OCI-LY7 (cell line): ENCODE measurements around the gene TBC1D32. TPM values are rescaled to one million over a fixed set of nuclear protein-coding genes. Genes with fewer than 3 reads are reported as not detected.

ENCODE experiments used
- BruUV-seq: library from RNA; stranded (reverse); fragments of 400-500 nt; replicated peaks from 2 replicates; lab custom pipeline; 2021; lab: Mats Ljungman, UMichigan
- CTCF ChIA-PET: fragments of 300-600 bp; sonication (Branson Sonifier 250); formaldehyde crosslinking; loops from one replicate; lab custom pipeline; 2022; ENCODE audit warnings: antibody characterized with exemption; ENCODE audit not compliant: unreplicated experiment; lab: Charles Lee
- POLR2A ChIA-PET: fragments of 300-600 bp; sonication (Branson Sonifier 250); formaldehyde crosslinking; loops from one replicate; lab custom pipeline; 2022; ENCODE audit warnings: antibody characterized with exemption; lab: Charles Lee
- DNase-seq: peaks from one replicate; pipeline ENCODE4 v3.0.0-alpha.2; 2015; ENCODE audit warnings: low spot score
- H2AFZ ChIP-seq: fragments of 200-600 bp; sonication (generic), shearing (Covaris generic); 2 replicates; pipeline ENCODE4 v1.6.1; 2014; ENCODE audit warnings: mild to moderate bottlenecking, antibody characterized with exemption, low read length, moderate library complexity
- H3K27ac ChIP-seq: fragments of 200-600 bp; sonication (generic); 2 replicates; pipeline ENCODE4 v1.5.1; 2014; ENCODE audit warnings: mixed run types, low read depth, mild to moderate bottlenecking, moderate library complexity, low read length, inconsistent platforms; ENCODE audit not compliant: poor library complexity, severe bottlenecking
- H3K36me3 ChIP-seq: fragments of 200-600 bp; sonication (generic); 2 replicates; pipeline ENCODE4 v1.6.1; 2014; ENCODE audit warnings: mild to moderate bottlenecking, antibody characterized with exemption, low read length, moderate library complexity, mixed read lengths; ENCODE audit not compliant: insufficient read depth
- H3K4me1 ChIP-seq: fragments of 200-600 bp; sonication (generic); 2 replicates; pipeline ENCODE4 v1.5.1; 2014; ENCODE audit warnings: mild to moderate bottlenecking, low read length; ENCODE audit not compliant: insufficient read depth, poor library complexity, severe bottlenecking
- H3K4me2 ChIP-seq: fragments of 200-600 bp; sonication (generic); 2 replicates; pipeline ENCODE4 v1.6.1; 2014; ENCODE audit warnings: mild to moderate bottlenecking, low read length
- H3K4me3 ChIP-seq: fragments of 200-600 bp; sonication (generic); 2 replicates; pipeline ENCODE4 v1.5.1; 2014; ENCODE audit warnings: mild to moderate bottlenecking, low read depth, low read length; ENCODE audit not compliant: poor library complexity, severe bottlenecking
- H3K79me2 ChIP-seq: fragments of 200-600 bp; sonication (generic); 2 replicates; pipeline ENCODE4 v1.6.1; 2016; ENCODE audit warnings: low read depth, mild to moderate bottlenecking, low read length, moderate library complexity, mixed read lengths; ENCODE audit not compliant: insufficient read depth
- H3K9me2 ChIP-seq: fragments of 200-600 bp; sonication (generic); 2 replicates; pipeline ENCODE4 v1.6.1; 2016; ENCODE audit warnings: mild to moderate bottlenecking, low read length, mixed read lengths; ENCODE audit not compliant: insufficient read depth
- H3K9me3 ChIP-seq: fragments of 200-600 bp; sonication (generic); 2 replicates; pipeline ENCODE4 v1.6.1; 2014; ENCODE audit warnings: mild to moderate bottlenecking, mixed run types, low read length, mixed read lengths
- H4K20me1 ChIP-seq: fragments of 200-600 bp; sonication (generic); 2 replicates; pipeline ENCODE4 v1.6.1; 2014; ENCODE audit warnings: mild to moderate bottlenecking, antibody characterized with exemption, low read length, moderate library complexity, mixed read lengths; ENCODE audit not compliant: insufficient read depth
- EZH2phosphoT487 ChIP-seq: fragments of 200-600 bp; sonication (generic); IDR thresholded peaks from 2 replicates; pipeline ENCODE4 v1.6.1; 2018; ENCODE audit warnings: low read depth, borderline replicate concordance, mild to moderate bottlenecking, mixed run types, antibody characterized with exemption, low read length, moderate library complexity, mixed read lengths
- intact Hi-C: fragments of 100-400 bp; cut with micrococcal nuclease; formaldehyde crosslinking; loops from one replicate; pipeline ENCODE4 v1.10.0; 2022; ENCODE audit not compliant: unreplicated experiment
- total RNA-seq, 2 experiments: library from RNA; depleted of rRNA in 1 of 2; stranded (reverse); fragments of >200 nt in 1 of 2; shearing (Covaris generic) in 1 of 2; gene quantifications; 2 replicates each; pipeline ENCODE4 v1.2.3, GENCODE V29; 2014 to 2022
- TF ChIP-seq, protein P1 (sequence below): fragments of 200-600 bp; sonication (generic); conservative IDR thresholded peaks from 2 replicates; pipeline ENCODE4 v1.5.1; 2014; ENCODE audit warnings: mild to moderate bottlenecking, antibody characterized with exemption, low read length, moderate library complexity, mixed read lengths

TBC1D32 gene
- total RNA-seq, 2 experiments from 2014 or later = 3.8 to 5.1 TPM

DNA sequence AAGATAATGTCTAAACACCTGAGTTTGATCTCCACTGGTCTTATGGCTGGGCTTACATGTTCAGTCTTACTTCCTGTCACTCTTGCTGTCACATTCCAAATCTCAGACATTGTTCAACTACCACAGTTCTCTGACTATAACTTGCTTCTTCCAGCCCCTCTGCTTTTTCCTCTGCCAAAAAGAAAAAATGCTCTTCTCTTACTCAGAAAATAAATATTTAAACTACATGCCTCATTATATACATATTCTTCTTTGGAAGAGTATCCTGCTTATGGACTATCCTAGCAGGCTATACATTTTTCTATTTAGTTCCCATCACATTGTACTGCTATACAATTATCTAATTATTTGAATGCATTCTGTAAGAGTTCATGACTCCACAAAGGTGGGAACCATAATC is 175.4 kb downstream of the TBC1D32 start:
- Histone ChIP-seq H3K9me3 (no peaks in the 10 kb centered on the region), H3K36me3 (no peaks in the 10 kb centered on the region), H4K20me1 (no peaks in the 10 kb centered on the region), H3K4me1 (no peaks in the 10 kb centered on the region), H3K9me2 (no peaks in the 10 kb centered on the region), H3K27ac (no peak overlapping the region), H3K79me2 (no peaks in the 10 kb centered on the region), H3K4me2 (no peak overlapping the region), H2AFZ (no peak overlapping the region), H3K4me3 (no peak overlapping the region)
- TF ChIP-seq, protein P1, sequence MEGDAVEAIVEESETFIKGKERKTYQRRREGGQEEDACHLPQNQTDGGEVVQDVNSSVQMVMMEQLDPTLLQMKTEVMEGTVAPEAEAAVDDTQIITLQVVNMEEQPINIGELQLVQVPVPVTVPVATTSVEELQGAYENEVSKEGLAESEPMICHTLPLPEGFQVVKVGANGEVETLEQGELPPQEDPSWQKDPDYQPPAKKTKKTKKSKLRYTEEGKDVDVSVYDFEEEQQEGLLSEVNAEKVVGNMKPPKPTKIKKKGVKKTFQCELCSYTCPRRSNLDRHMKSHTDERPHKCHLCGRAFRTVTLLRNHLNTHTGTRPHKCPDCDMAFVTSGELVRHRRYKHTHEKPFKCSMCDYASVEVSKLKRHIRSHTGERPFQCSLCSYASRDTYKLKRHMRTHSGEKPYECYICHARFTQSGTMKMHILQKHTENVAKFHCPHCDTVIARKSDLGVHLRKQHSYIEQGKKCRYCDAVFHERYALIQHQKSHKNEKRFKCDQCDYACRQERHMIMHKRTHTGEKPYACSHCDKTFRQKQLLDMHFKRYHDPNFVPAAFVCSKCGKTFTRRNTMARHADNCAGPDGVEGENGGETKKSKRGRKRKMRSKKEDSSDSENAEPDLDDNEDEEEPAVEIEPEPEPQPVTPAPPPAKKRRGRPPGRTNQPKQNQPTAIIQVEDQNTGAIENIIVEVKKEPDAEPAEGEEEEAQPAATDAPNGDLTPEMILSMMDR = no peak
- TF ChIP-seq EZH2phosphoT487 = no peak
- POLR2A ChIA-PET = interaction anchor here (1.0 kb wide), 1 partner anchor 16 kb away, joined by 3 read pairs; no protein-coding TSS in a partner anchor
- intact Hi-C loops = no loop called here
- no TSS peak for BruUV-seq
- CTCF ChIA-PET = no interaction called here
- no peak for DNase-seq

DNA sequence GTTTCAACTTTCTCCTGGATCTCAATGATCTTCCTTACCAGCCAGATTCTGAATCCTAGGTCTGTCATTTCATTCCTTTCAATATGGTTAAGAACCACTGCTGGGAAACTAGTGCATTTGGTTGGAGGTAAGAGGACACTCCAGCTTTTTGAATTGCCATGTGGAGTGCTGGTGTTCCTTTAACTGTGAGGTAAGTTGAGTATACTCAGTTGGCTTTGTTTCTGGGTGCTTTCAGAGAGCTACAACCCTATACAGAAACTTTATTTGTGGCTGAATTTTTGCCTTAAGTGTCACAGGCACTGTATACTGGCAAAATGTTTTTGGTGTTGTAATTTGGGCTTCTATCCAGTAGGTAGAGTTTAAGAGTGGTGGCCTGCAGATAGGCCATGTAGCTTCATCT is 175.8 kb downstream of the TBC1D32 start:
- H2AFZ ChIP-seq = no peak overlapping the region
- BruUV-seq = no TSS peak
- no peak overlapping the region for H3K4me2 ChIP-seq
- intact Hi-C loops = no loop called here
- H3K4me1 ChIP-seq = no peaks in the 10 kb centered on the region
- H3K9me3 ChIP-seq = no peaks in the 10 kb centered on the region
- ChIA-PET POLR2A (interaction anchor here (0.6 to 1.0 kb wide), 2 partner anchors 17 to 333 kb away, joined by 3 read pairs; no protein-coding TSS in a partner anchor), CTCF (no interaction called here)
- TF ChIP-seq, protein P1 = no peak
- TF ChIP-seq EZH2phosphoT487 = no peak
- no peak overlapping the region for H3K4me3 ChIP-seq
- no peaks in the 10 kb centered on the region for H3K79me2 ChIP-seq
- DNase-seq = no peak
- no peaks in the 10 kb centered on the region for H3K36me3 ChIP-seq
- no peaks in the 10 kb centered on the region for H4K20me1 ChIP-seq
- H3K27ac ChIP-seq = no peak overlapping the region
- H3K9me2 ChIP-seq = no peaks in the 10 kb centered on the region

DNA sequence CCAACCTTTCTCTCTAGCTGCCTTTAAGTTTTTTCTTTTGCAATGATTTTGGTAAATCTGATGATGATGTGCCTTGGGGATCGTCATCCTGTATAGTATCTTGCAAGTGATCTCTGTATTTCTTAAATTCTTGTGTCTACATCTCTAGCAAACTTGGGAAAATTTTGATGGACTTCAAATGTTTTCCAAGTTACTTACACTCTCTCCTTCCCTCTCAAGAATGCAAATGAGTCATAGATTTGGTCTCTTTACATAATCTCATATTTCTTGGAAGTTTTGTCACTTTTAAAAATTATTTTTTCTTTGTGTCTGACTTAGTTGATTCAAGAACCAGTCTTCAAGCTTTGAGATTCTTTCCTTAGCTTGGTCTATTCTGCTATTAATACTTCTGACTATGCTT is 176.4 kb downstream of the TBC1D32 start:
- no peak overlapping the region for H3K27ac ChIP-seq
- intact Hi-C loops = no loop called here
- no peaks in the 10 kb centered on the region for H3K36me3 ChIP-seq
- no peak for DNase-seq
- H3K9me3 ChIP-seq = no peaks in the 10 kb centered on the region
- no peaks in the 10 kb centered on the region for H3K4me1 ChIP-seq
- no peaks in the 10 kb centered on the region for H3K79me2 ChIP-seq
- H3K4me3 ChIP-seq = no peak overlapping the region
- ChIA-PET CTCF (no interaction called here), POLR2A (interaction anchor here (0.6 to 1.0 kb wide), 2 partner anchors 17 to 332 kb away, joined by 3 read pairs; no protein-coding TSS in a partner anchor)
- no peak overlapping the region for H3K4me2 ChIP-seq
- no peak overlapping the region for H2AFZ ChIP-seq
- H4K20me1 ChIP-seq = no peaks in the 10 kb centered on the region
- H3K9me2 ChIP-seq = no peaks in the 10 kb centered on the region
- TF ChIP-seq EZH2phosphoT487 = no peak
- TF ChIP-seq, protein P1 = no peak
- BruUV-seq = no TSS peak
